Stimulated activated CD8-positive, alpha-beta memory T cell treated with anti-CD3 and anti-CD28 coated beads, Interleukin-15, amount 100 ng/mL, for 1 hour (primary cell): Measurements from ENCODE around the gene THUMPD1.
"Not testable (repeated sequence)": the region's sequence is repeated elsewhere in the genome, so short reads cannot be mapped to it uniquely, and the experiment has no call there.

Source experiments
- DNase-seq: peaks from one replicate; pipeline ENCODE4 v3.0.0-alpha.2; 2020; ENCODE audit warnings: low read depth

THUMPD1 gene, protein sequence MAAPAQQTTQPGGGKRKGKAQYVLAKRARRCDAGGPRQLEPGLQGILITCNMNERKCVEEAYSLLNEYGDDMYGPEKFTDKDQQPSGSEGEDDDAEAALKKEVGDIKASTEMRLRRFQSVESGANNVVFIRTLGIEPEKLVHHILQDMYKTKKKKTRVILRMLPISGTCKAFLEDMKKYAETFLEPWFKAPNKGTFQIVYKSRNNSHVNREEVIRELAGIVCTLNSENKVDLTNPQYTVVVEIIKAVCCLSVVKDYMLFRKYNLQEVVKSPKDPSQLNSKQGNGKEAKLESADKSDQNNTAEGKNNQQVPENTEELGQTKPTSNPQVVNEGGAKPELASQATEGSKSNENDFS

DNA sequence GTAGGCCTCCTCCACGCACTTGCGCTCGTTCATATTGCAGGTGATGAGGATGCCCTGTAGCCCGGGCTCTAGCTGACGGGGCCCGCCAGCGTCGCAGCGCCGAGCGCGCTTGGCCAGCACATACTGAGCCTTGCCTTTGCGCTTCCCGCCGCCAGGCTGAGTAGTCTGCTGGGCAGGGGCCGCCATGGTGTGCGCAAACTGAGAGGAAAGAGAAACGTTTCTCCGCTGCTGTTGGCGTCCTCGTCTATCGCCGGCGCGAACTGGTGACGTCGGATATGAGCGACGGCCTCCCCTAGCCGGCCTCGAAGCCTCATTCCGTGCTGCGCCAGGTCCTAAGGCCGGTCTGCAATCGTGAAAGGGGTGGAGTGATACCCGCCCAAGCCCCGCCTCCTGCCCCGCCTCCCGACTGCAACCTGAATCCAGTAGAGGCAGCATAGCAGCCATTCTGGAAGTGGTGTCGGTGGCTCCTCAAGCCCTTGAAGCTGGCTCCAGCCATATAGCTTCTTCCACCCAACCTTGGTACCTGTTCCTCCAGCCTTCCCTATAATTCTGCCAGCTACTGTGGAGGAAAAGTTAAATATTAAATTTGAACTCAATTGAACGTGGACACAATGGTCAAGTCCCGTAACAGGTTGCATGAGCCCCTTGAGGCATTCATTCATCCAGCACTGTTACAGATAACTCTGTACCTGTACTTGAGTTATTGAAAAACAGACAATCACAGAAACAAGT, at the start of gene THUMPD1:
THUMPD1 (minus strand) TSS at position 265 of the 732 bp plus-strand sequence; CDS start at position 186, 79 bp downstream.
- DNase-seq = peak; percentile 97

DNA sequence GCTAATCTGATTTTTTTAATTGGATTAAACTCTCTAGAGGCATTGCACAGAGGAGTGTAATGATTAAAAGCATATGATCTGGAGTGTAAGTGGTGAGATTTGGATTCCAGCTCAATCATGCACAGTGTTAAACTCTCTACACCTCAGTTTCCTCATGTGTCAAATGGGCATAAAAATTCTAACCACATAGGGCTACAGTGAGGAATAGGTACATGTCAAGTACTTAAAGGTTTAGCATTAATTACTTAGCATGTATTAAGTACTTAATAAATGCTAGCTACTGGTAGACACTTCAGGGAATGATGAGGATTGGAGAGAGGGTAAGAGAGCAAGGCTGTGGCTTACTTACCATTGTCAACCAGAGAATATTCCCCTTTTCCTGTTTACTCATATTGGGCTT, 47.5 kb upstream of the THUMPD1 start:
- no peak for DNase-seq

DNA sequence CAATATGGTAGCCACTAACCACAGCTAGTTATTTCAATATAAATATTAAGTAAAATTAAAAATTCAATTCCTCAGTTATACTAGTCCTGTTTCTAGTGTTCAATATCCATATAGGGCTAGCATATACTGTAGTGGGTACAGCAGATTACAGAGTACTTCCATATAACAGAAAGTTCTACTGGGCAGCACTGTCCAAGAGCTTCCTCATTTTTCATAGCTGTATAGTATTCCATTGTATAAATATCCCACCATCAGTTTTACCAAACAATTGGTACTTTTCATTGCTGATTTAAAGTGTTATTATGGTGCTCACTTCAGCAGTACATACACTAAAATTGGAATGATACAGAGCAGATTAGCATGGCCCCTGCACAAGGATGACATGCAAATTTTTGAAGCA, 42.6 kb upstream of the THUMPD1 start:
- no peak for DNase-seq

DNA sequence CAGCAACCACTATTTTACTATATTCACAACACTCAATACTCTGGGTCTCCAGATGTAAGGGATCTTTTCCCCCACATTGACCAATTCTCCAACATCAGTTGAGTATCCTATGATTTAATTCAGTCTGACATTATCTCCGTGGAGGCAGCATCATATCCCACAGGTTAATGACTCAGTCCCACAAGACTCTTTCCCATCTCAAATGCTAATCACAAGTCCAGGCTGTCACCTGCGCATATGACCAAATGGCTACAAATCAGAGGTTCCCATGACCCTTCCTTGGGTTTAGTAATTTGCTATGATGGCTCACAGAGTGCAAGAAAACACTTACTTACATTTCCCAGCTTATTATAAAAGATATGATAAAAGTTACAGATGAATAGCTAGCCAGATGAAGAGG, 40.9 kb upstream of the THUMPD1 start:
- no peak for DNase-seq

DNA sequence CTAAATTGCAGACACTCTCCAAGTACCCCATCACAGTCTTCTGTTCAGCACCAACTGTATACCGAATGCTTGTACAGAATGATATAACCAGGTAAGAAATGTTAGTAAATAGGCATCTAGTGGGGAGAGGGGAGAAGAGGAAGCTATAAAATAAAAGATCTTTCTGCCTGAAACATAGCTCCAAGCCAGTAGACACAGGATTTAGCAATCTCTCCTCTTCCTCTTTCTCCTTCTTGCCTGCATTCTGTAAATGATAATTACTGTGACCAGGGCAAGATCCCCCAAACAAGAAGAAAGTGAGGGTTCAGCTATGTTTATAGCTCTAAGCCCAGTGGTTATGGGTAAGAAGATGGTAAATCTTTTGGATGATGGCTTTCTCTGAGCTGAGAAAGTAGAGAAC, 40.1 kb upstream of the THUMPD1 start:
- no peak for DNase-seq

DNA sequence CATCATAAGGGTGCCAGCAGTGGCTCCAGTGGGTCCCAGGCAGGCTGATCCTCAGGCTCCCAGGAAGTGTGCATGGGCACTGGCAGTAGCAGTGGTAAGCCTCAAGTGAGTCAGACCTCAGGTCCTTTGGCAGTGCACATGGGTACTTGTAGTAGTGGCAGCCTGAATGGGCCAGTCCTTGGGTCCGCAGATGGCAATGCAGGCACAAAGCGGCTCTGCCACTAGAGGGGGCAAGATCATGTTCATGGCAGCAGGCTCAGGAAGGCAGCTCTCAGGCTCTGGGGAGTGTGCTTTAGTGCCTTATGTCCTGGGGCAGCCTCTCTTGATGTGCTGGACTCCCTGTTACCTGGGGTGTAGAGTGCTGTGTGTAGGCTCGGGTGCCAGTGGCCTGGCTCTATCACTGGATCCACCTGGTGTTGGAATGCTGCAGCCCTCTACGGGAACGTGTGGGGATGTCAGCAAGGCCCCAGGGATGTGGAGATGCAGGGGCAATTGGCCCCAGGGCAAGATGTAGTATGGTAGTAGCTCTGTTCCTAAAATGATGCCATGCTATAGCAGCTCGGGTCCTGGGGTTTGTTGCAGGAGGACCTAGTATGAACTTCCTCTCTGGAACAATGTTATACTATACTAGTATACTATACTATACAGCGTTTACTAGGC, 33.2 kb upstream of the THUMPD1 start:
- DNase-seq = peak; percentile 16

DNA sequence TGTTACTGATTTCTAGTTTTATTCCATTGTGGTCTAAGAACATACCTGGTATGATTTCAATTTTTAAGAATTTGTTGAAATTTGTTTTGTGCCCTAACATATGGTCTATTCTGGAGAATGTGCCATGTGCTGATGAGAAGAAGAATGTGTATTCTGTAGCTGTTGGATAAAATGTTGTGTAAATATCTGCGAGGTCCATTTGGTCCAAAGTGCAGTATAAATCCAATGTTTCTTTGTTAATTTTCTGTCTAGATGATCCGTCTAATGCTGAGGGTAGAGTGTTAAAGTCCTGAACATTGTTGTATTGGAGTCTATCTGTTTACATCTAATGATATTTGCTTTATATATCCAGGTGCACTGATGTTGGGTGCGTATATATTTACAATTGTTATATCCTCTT, 32.1 kb upstream of the THUMPD1 start:
- DNase-seq = no peak

DNA sequence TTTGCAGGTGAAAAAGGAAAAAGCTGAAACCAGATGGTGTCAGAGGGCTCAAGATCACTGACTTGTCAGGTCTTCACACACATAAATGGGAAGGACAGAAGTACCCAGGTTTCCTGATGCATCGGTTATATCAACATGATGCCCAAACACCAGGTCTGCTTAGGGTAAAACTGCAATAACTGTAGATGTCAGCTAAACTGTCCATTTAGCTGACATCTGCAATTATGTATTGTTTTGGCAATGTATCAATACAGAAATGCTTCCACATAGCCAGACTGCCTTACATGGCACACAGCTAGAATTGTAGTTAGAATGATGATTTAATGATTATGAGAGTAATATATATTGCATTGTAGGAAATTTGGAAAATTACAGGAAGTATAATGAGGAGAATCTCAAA, 27.2 kb upstream of the THUMPD1 start:
- no peak for DNase-seq

DNA sequence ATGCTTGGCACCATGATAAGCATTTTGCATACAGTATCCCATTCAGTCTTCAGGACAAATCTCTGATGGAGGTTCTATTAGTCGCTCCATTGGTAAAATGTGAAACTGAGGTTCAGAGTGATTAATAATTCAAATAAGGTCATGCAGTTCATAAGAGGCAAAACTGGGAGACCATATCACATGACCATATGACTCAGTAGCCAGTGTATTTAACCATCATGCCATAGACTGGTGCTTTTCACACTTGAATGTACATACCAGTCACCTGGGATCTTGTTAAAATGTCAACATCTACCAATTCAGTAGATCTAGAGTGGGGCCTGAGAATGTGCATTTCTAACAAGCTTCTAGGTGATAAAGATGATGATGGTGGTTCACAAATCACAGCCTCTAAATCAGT, 26.5 kb upstream of the THUMPD1 start:
- DNase-seq = no peak

DNA sequence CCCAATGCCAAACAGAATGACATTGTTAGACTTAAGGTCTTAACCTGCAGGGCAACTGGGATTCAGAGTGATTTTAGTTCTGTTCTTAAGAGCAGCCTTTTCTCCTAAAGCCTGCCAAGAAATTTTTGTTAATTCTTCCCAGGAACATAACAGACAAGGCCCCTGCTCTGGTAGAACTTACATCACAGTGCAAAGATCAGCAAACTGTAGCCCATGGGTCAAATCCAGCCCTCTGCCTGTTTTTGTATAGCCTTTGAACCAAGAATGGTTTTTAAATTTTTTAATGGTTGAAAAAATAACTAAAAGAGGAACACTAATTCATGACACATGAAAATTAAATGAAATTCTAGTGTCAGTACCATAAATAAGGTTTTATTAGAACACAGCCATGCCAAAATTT, 26.0 kb upstream of the THUMPD1 start:
- no peak for DNase-seq

DNA sequence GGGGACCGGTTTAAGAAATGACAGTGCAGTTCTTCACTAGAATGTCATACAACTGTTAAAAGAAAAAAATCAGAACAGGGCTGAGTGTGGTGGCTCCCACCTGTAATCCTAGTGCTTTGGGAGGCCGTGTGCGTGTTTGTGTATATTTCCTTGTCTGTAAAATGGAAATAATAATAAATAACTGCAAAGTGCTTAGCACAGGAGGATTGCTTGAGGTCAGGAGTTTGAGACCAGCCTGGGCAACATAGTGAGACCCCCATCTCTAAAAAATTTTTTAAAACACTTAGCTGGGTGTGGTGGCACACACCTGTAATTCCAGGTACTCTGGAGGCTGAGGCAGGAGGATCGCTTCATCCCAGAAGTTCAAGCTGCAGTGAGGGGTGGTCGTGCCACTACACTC, 24.7 kb upstream of the THUMPD1 start:
- DNase-seq = no peak

DNA sequence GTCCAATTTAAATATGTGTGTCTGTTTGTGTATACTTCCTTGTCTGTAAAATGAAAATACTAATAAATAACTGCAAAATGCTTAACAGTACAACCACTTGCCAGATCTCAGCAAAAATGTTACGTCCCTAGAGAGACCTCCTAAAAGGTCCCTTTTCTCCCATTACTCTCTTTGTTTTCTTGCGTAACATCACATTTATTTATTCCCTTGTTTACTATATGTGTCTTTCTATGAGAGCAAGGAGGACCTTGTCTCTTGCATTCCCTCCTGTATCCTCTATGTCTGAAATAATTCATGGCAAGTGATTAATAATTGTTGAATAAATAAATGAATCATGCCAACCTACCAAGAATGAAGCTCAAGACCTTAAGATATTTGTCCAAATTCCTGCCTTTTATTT, 24.1 kb upstream of the THUMPD1 start:
- no peak for DNase-seq

DNA sequence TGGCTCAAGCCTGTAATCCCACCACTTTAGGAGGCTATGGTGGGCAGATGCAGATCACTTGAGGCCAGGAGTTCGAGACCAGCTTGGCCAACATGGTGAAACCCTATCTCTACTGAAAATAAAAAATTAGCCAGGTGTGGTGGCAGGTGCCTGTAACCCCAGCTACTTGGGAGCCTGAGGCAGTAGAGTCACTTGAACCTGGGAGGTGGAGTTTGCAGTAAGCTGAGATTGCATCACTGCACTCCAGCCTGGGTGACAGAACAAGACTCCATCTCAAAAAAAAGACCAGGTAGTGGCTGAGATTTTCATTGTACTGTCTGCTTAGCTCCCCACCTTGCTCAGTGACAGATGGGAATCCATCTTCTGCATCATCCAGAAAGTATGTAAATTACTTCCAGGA, 22.8 kb upstream of the THUMPD1 start:
- DNase-seq = not testable (repeated sequence)

DNA sequence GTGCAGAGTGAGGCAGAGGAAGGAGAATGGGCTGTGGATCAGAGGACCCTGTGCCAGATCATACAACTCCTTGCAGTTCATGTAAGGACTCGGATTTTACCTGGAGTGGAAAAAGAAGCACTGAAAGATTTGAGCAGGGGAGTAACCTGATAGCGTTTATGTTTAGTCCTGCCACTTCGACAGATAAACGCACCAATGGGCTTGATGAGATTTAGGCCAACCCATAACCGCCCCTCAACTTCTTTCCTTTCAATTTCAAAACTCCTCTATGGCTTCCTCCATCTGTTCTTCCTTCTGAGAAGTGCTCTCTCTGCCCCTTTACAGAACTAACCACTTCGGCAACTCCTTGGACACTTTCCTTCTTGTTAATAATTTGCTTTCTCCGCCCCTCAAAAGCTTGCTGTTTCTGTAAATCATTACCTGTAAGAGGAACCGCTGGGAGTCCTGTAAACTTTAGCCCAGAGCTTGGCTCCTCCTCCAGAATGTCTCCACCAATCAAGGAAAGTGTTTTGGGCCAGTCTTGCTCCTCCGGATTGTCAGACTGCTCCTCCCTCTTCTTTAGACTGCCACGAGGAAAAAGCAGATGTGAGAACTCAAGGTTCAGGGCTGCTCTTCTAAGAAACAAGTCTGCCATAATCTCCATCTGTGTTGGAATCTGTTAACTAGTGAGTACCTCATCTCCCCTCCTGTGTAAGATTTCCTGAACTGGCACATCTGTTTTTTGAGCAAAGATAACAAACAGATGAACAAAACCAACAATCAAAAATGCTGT, 22.0 kb upstream of the THUMPD1 start, which contains the start of gene ACSM3:
ACSM3 (plus strand) TSS at position 554 of the 772 bp plus-strand sequence. CDS start 6,021 bp downstream, outside the sequence.
- DNase-seq = peak; percentile 37

DNA sequence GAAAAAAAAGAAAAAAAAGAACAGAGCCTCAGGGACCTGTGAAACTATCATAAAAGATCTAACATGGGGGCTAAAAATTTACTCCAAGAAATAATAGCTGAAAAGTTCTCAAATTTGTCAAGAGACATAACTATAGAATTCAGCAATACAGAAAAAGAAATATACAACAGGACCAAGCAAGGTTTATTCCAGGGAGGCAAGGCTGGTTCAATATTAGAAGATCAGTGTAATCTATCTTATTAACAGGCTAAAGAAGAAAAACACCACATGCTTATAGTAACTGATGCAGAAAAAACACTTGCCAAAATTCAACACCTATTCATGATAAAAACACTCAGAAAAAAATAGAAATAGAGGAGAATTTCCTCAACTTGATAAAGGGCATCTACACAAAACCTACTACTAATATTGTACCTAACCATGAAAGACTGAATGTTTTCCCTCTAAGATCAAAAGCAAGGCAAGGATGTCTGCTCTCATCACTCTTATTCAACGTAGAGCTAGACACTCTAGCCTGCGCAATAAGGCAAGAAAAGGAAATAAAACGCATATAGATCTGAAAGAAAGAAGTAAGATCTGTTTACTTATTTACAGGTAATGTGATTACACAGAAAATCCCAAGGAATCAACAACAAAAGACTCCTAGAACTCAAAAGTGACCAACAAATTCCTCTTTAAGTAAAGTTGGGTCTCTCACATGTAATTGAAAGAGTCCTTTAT, 20.9 kb upstream of the THUMPD1 start:
- DNase-seq = no peak

DNA sequence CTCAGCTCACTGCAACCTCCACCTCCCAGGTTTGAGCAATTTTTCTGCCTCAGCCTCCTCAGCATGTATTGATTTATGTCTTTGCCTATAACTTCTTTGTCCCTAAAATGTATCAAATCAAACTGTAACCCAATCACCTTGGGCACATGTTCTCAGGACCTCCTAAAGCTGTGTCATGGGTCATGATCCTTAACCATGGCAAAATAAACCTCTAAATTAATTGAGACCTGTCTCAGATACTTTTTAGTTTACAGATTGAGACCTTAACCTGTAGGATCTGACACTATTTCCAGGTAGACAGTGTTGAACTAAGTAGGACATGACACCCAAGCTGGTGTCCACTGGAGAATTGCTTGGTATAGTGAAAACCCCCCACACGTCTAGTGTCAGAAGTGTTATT, 19.6 kb upstream of the THUMPD1 start:
- no peak for DNase-seq

DNA sequence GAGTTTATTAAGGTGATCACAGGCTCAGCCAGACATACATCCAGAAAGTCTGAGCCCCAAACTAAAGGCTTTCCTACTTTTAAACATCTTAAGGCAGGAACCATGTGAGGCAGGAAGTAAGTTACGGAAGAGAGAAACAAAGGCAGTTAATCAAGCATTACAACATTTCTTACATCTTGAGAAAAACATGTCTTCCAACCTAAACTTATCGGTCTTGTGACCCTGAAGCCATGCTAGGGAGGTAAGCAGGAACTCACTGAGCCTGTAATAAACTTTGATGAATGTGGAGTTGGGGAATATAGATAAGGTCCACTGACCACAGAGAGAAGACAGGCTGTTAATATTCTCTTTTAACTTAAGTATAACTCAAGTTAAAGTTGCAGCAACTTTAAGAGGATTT, 18.7 kb upstream of the THUMPD1 start:
- no peak for DNase-seq

DNA sequence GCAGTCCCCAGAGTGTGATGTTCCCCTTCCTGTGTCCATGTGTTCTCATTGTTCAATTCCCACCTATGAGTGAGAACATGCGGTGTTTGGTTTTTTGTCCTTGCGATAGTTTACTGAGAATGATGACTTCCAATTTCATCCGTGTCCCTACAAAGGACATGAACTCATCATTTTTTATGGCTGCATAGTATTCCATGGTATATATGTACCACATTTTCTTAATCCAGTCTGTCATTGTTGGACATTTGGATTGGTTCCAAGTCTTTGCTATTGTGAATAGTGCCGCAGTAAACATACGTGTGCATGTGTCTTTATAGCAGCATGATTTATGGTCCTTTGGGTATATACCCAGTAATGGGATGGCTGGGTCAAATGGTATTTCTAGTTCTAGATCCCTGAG, 14.2 kb upstream of the THUMPD1 start:
- DNase-seq = not testable (repeated sequence)

DNA sequence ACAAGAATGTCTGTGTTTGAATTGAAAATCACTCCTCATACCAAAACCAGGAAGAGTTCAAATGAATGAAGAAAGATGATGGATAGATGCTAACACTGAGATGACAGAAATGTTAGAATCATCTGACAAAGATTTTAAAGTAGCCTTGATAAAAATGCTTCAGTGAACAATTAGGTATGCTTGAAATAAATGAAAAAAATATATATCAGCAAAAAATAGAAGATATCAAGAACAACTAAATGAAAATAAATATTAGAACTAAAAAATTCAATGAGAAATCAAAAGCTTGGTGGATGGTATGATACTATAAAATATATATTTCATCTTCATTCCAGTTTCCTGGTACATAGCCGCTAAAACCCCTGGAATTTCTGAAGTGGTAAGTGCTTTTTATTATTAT, 13.6 kb upstream of the THUMPD1 start:
- DNase-seq = no peak

DNA sequence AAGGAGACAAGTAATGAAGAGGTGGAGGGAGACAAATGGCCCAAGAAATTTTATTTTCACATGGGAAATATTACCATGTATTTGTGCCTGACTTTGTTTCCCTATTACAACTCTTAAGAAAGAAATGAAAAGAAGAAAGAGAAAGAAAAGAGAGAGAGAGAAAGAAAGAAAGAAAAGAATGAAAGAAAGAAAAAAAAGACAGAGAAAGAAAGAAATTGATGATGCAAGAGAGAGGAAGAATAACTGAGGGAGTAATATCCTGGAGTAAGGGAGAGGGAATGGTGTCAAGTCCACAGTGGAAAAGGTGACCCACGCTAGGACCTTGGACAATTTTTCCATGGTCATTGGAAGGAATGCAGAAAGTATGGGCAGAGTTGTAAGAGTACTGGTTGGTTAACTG, 12.1 kb upstream of the THUMPD1 start:
- no peak for DNase-seq

DNA sequence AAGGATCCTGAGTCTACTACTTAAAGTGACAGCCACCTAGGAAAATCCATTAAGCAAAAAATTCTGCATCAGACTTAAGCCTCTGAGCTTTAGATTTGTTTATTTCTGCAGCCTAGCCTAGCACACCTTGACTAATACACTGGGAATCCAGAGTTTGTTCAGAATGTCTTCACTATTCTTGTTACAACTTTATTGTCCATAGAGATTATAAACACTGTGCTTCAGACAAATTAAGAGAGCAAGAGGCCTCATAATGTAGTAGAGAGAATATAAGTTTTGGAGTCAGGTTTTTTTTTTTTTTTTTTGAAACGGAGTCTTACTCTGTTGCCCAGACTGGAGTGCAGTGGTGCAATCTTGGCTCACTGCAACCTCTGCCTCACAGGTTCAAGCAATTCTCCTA, 8.9 kb upstream of the THUMPD1 start:
- DNase-seq = no peak

DNA sequence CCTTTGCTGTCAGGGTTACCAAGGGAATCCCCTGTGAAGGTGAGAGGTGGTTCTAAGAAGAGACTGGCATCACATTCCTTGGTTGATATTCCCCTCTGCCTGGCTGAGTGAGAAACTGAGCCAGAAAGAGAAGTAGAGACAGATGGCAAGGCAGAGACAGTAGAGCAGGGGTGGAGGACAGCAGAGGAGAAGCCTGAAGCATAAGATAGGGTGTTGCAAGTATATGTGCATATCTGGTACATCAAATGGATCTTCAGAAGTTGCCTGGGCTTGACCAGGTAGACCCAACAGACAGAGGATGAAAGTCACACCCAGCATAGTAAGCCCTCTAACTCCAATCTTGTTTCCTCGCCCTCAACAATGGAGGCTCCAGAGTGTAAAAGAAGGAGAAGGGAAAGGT, 7.9 kb upstream of the THUMPD1 start:
- DNase-seq = no peak
